Sigmoid colon (tissue), 7 donors: ENCODE measurements around the gene NPBWR2. TPM values are rescaled to one million over a fixed set of nuclear protein-coding genes. Genes with fewer than 3 reads are reported as not detected.

Experiments
- DNase-seq: peaks from one replicate; pipeline ENCODE4 v3.0.0-alpha.2; 2019
- H3K27ac ChIP-seq, 4 donors: fragments of 200-600 bp; sonication (generic); one replicate each; pipeline ENCODE4 v1.5.1; 2016 to 2019; ENCODE audit warnings: mild to moderate bottlenecking in 1 of 4
- H3K27me3 ChIP-seq, 3 donors: fragments of 200-600 bp; sonication (generic); one replicate each; pipeline ENCODE4 v1.5.1; 2019; ENCODE audit warnings: mild to moderate bottlenecking in 1 of 3
- H3K36me3 ChIP-seq, 4 donors: fragments of 200-600 bp; sonication (generic); one replicate each; pipeline ENCODE4 v1.5.1; 2016 to 2019
- H3K4me1 ChIP-seq, 4 donors: fragments of 200-600 bp; sonication (generic); one replicate each; pipeline ENCODE4 v1.5.1; 2017 to 2019
- H3K4me3 ChIP-seq, 4 donors: fragments of 200-600 bp; sonication (generic); one replicate each; pipeline ENCODE4 v1.5.1; 2017 to 2019; ENCODE audit warnings: mild to moderate bottlenecking in 2 of 4, moderate library complexity in 1 of 4
- H3K9me3 ChIP-seq, 4 donors: fragments of 200-600 bp in 3 of 4; sonication (generic) in 3 of 4; one replicate each; pipeline versions ENCODE4 v1.5.1 to v1.6.1; 2013 to 2019
- CTCF ChIP-seq, 4 experiments: fragments of 450-650 bp in 3 of 4; fragments of 200-600 bp in 1 of 4; IDR thresholded peaks; one replicate each; pipeline ENCODE4 v1.5.1; 2016 to 2019; ENCODE audit warnings: antibody characterized with exemption in 4 of 4, mild to moderate bottlenecking in 3 of 4, moderate library complexity in 2 of 4
- EP300 ChIP-seq, 4 donors: sonication (generic); formaldehyde crosslinking; IDR thresholded peaks; one replicate each; pipeline ENCODE4 v1.6.1; 2017; ENCODE audit warnings: antibody characterized with exemption in 4 of 4
- POLR2A ChIP-seq, 2 donors: fragments of 450-650 bp; IDR thresholded peaks; one replicate each; pipeline ENCODE4 v1.6.1; 2016; ENCODE audit warnings: antibody characterized with exemption in 2 of 2, mild to moderate bottlenecking in 2 of 2, moderate library complexity in 2 of 2
- POLR2AphosphoS5 ChIP-seq, 4 donors: sonication (generic); formaldehyde crosslinking; IDR thresholded peaks; one replicate each; pipeline ENCODE4 v1.6.1; 2017; ENCODE audit warnings: antibody characterized with exemption in 4 of 4
- WGBS, 2 donors: extraction: QIAGEN DNeasy Blood & Tissue Kit; methylation state at CpG; one replicate each; pipeline ENCODE4 v1.1.7; 2013; 5-methylcytosine and 5-hydroxymethylcytosine counted together
- intact Hi-C: fragments of 100-400 bp; cut with DNase I; formaldehyde crosslinking; loops from one replicate; pipeline ENCODE4 v1.15.1; 2023
- polyA plus RNA-seq, 3 donors: library from polyadenylated mRNA; stranded (reverse); fragments of 200-250 nt; gene quantifications; one replicate each; pipeline ENCODE4 v1.2.3, GENCODE V29; 2013
- total RNA-seq, 4 donors: library from RNA; depleted of rRNA; stranded (reverse); fragments of >200 nt; gene quantifications; one replicate each; pipeline ENCODE4 v1.1.0, GENCODE V29; 2016
- donor health status: healthy with polysubstance abuse.
- donor health status: Bipolar disorder and iron deficiency.
- donor health status: healthy.

NPBWR2 gene
- total and polyA plus RNA-seq, 7 donors: not detected

- H3K27ac ChIP-seq: no peak overlapping the region
- DNase-seq: no peak
- peaks cover 0 to 22% (median 0%) of the 10 kb centered on the region in 4 donors for H3K36me3 ChIP-seq
- WGBS, 2 donors: 71 to 76% methylated on average over 12 of the region's 12 CpGs
- H3K9me3 ChIP-seq: no peaks in the 10 kb centered on the region
- TF ChIP-seq CTCF (IDR thresholded peaks at IDR 0.05): no peak
- no peak for TF ChIP-seq EP300 (IDR thresholded peaks at IDR 0.05)
- no peak for TF ChIP-seq POLR2A (IDR thresholded peaks at IDR 0.05)
- no peak for TF ChIP-seq POLR2AphosphoS5 (IDR thresholded peaks at IDR 0.05)
- H3K4me1 ChIP-seq: peaks cover 0 to 21% (median 18%) of the 10 kb centered on the region in 4 donors
- intact Hi-C loops: no loop called here
- H3K27me3 ChIP-seq: no peaks in the 10 kb centered on the region
- no peak overlapping the region for H3K4me3 ChIP-seq
Measured at GRCh38 chr20:64067733-64068307, 39.5 kb downstream of the NPBWR2 start.

GRCh38 chr20:64067005-64067632 lies 40.2 kb downstream of the NPBWR2 start:
- Histone ChIP-seq H3K4me1 (peaks cover 0 to 27% (median 23%) of the 10 kb centered on the region in 4 donors), H3K9me3 (no peaks in the 10 kb centered on the region), H3K27me3 (no peaks in the 10 kb centered on the region), H3K36me3 (peaks cover 0 to 15% (median 0%) of the 10 kb centered on the region in 4 donors), H3K4me3 (no peak overlapping the region), H3K27ac (no peak overlapping the region)
- intact Hi-C loops: no loop called here
- TF ChIP-seq POLR2AphosphoS5 (IDR thresholded peaks at IDR 0.05): no peak
- no peak for TF ChIP-seq EP300 (IDR thresholded peaks at IDR 0.05)
- no peak for TF ChIP-seq POLR2A (IDR thresholded peaks at IDR 0.05)
- TF ChIP-seq CTCF (IDR thresholded peaks at IDR 0.05): no peak
- no peak for DNase-seq
- 78 to 81% methylated on average over 6 of the region's 6 CpGs for WGBS, 2 donors

DNA sequence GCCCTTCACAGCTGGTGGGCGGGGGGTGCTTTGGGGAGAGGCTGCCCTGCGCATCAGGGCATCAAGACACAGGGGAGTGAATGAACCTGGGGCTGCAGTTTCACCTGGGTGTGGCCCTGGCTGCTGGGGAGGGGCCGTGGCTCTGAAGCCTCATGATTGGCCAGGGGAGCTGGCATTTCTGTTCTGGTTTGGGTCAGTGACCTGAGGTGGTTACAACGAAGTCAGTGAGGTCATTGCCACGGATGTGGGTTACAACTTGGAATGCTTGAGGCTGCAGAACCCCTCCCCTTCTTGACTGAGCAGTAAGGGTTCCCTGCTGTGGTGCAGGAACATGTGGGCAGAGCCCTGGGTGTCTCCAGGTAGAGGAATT lies 41.4 kb downstream of the NPBWR2 start:
- Histone ChIP-seq H3K36me3 (peaks cover 0 to 8% (median 0%) of the 10 kb centered on the region in 4 donors), H3K4me1 (peaks cover 0 to 29% (median 25%) of the 10 kb centered on the region in 4 donors), H3K9me3 (no peaks in the 10 kb centered on the region), H3K4me3 (no peak overlapping the region), H3K27ac (no peak overlapping the region), H3K27me3 (no peaks in the 10 kb centered on the region)
- no peak for DNase-seq
- 18 to 28% methylated on average over 5 of the region's 5 CpGs for WGBS, 2 donors
- no peak for TF ChIP-seq CTCF (IDR thresholded peaks at IDR 0.05)
- TF ChIP-seq EP300 (IDR thresholded peaks at IDR 0.05): no peak
- TF ChIP-seq POLR2AphosphoS5 (IDR thresholded peaks at IDR 0.05): no peak
- TF ChIP-seq POLR2A (IDR thresholded peaks at IDR 0.05): no peak
- intact Hi-C loops: no loop called here

DNA sequence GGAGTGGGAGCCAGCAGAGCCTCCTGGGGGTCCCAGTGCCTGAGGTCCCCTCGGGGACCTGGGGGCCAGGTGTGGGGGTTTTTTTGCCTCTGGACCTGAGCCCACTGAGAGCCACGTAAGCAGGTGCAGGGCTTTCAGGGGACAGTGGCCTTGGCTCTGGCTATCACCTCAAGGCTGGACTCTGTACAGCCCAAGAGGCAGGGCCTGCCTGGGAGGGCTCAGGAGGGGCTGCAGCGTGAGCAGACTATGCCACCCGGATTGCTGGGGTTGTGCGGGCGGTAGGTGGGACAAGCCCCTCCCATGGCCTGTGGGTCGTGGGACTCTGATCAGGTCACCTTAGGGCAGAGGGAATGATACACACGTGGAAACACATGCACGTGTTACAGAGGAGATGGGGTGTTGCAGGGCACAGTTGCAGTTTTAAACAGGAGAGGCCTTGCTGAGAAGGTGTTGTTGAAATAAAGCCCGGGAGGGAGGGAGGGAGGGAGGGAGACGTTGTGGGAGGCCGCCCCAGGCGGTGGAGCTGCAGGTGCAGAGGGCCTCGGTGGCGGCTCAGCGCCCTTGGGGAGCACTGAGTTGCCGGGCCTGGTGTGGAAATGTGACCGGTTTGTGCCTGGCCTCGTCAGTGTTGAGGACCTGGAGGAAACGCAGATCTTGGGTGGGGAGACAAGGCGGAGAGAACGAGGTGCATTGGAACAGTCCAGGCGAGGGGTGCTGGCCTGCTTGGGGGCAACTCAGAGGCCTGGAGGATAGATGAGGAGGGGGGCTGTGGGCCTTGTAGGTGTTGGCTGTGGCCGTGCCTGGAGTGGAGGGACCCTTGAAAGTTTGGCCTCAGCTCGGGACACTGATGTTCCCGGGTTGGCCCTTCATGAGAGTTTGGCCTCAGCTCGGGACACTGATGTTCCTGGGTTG lies 42.0 kb downstream of the NPBWR2 start:
- no peak overlapping the region for H3K4me3 ChIP-seq
- peaks cover 0 to 29% (median 25%) of the 10 kb centered on the region in 4 donors for H3K4me1 ChIP-seq
- no peaks in the 10 kb centered on the region for H3K27me3 ChIP-seq
- 36 to 47% methylated on average over 27 of the region's 27 CpGs for WGBS, 2 donors
- peaks cover 0 to 4% (median 0%) of the 10 kb centered on the region in 4 donors for H3K36me3 ChIP-seq
- no peaks in the 10 kb centered on the region for H3K9me3 ChIP-seq
- intact Hi-C loops: no loop called here
- no peak for DNase-seq
- TF ChIP-seq EP300 (IDR thresholded peaks at IDR 0.05) (no peak), POLR2A (IDR thresholded peaks at IDR 0.05) (no peak), CTCF (IDR thresholded peaks at IDR 0.05) (no peak), POLR2AphosphoS5 (IDR thresholded peaks at IDR 0.05) (no peak)
- H3K27ac ChIP-seq: no peak overlapping the region
